HG03442 (cell line): ENCODE results near the gene ARHGEF25.
"Not testable (repeated sequence)": the region's sequence is repeated elsewhere in the genome, so short reads cannot be mapped to it uniquely, and the experiment has no call there.

Experiments used
- ATAC-seq: cut with Tn5 transposase; IDR thresholded peaks from one replicate; pipeline ENCODE4 v1.9.1; 2021; ENCODE audit warnings: mild to moderate bottlenecking, moderate library complexity; ENCODE audit not compliant: unreplicated experiment

The ARHGEF25 gene

DNA sequence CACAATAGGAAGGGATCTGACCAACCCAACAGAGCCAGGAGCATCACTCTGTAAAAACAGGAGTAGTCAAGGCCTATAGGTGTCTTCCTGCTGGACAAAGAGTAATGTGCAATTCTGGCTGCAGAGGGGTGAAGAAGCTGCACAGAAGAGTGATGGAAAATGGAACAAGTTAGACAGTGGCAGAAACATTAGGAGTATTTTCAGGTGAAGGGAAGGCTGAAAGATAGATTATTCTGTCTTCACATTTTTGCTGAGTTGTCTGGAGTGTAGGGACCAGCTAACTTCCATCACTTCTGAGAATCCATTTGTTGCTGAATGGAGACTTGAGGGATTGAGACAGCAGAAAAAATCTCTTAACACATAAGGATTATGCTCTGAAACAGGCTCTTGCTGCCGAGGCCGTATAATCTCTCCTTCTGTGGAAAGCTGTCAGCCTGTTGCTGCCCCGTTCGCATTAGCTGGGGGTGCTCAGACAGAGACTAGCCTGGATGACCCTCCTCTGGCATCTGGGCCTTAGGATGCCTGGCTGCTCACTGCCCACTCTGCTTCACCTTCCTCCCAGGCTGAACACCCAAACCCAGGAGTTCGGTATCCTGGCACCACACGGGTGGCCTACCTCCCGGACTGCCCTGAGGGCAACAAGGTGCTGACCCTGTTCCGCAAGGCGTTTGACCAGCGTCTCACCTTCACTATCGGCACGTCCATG is 3.1 kb upstream of the ARHGEF25 start:
- ATAC-seq, result no peak

DNA sequence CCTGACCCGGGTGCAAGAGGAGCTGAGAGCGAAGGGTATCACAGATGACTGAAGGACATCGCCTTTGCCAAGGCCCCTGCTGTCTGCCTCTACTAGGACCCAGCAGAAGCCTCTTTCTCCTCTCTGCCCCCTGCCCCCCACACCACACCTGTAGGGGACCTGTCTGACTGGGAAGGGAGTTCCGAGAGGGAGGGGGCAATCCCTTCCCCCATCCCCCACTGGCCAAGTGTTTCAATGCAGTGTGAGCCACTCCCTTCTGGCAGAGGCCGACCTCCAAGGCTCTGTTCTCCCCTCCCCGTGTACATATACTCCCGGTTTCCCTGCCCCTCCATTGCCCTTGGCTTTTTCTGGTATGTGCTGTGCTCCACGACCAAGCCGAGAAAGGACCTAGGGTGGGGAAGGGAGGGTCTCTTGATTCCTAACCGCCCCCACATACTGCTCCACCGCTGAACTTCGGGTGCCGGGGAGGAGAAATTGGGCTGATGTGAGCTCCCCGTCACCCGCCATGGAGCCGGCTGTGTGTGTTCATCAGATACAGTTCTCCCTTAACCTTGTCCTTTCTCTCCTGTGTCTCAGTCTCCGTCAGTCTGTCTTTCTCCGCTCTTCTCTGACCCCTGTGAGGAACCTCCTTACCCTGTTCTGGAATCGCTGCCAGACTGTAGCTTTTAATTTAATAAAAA is 2.0 kb upstream of the ARHGEF25 start:
- no peak for ATAC-seq

DNA sequence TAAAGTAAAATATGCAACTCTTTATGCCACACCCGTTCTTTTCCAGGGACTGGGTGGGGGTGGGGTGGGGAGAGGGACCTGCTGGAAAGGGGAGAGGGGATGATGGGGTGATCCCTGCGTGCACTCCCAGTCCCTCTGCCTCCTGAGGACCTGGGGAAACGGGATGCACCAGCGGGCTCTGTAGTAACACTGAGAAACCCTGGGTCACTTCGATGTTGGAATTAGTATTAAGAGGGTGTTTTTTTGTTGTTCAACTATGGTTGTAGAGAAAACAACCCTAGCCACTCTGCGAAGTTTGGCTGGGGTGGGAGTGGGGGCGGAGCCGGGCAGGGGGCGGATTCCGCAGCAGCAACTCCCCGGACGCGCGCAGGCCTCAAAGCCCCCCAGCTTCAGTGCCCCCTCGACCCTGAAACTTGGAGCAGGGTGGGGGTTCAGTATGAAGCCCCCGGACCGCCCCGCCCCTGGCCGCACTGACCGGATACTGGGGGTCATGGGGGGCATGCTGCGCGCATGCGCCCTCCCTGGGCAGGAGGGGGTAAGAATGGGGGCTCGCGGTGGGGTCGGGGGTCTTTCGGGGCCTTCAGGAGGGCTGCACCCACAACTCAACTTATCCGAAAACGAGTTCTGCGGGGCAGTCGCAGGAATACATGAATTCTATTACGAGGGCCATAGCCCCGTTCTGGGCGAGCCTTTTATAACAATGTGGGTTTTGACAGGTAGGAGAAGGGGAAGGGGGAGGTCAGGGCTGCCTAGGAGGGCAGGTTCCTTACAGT is 1.3 kb upstream of the ARHGEF25 start:
- ATAC-seq, result no peak

DNA sequence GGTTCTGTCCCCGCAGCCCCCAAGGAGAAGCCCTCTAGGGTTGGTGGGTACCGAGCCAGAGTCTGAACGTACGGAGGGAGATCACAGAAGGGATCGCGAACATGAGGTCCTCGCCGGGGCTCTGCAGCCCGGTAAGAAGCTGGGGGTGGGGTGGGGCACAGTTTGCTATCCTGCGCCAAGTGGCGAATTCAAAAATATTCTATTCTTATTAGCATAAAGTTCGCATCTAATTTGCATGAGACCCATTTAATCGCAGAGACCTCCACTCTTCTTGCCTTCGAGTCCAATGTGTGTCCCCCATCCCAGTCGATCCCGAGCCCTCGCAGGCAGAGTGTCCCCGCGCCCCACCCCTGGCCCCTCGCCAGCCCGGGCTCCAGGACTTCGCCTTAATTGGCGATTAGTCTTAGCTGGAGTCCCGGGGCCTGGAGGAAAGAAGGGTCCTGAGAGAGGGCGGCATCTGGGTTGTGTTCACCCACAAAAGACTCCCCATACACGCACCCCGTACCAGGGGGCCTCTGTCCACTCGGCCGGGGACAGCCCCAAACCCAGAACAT is 604 bp upstream of the ARHGEF25 start:
- ATAC-seq, result no peak

DNA sequence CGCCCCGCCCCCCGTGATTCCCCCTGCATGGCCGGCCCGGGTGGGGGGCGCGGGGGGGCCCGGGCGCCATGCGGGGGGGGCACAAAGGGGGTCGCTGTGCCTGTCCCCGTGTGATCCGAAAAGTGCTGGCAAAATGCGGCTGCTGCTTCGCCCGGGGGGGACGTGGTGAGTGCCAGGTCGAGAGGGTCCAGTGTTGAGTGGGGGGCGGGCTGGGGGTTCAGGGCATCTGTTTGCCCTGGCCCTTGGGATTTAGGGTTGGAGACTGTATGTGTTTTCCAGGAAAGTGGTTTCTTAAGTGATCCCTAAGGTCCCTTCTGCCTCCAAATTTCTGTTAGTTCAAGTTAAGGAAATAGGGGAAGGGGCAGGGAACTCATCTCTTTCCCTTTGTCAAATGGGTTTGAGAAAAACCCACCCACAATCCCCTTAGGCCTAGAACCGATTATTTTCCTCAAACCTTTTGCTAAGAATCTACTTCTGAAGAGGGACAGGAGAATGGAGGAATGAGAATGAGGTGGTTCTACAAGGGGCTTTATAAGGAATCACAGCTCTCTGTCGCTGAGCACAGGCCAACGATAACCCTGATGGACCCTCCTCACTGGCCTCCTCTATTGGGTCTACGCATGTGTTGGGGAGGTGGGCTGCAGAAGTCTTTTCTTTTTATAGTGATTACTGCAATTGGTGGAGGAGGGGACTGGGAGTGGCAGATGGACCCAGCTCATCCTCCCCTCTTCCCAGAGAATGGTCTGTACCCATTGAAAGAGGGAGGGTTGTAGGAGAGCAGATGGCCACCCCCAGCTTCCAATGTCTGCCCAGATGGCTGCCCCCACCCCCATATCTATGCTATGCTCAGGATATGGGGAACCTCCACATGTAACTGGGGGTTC is 834 bp downstream of the ARHGEF25 start:
- ATAC-seq, result no peak

DNA sequence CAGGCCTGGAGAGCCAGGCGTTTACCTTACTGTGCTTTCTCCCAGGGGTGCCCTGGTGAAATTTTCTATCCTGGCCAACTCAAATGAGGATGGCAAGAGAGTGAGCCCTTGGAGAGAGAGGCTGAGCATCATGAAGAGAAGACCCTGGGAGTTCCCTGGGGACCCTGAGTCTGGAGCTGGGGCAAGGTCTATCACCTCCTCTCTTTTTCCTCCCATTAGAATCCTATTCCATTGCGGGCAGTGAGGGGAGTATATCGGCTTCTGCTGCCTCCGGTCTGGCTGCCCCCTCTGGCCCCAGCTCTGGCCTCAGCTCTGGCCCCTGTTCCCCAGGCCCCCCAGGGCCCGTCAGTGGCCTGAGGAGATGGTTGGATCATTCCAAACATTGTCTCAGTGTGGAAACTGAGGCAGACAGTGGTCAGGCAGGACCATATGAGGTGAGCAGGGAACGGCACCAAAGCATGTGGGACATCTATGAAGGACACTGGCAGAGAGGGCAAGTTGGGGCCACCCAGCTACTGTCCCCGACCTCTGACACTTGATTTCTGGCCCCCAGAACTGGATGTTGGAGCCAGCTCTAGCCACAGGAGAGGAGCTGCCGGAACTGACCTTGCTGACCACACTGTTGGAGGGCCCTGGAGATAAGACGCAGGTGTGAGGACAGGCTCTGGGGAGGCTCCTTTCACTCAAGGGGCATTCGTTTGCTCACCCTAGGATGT is 1.6 kb downstream of the ARHGEF25 start:
- no peak for ATAC-seq

DNA sequence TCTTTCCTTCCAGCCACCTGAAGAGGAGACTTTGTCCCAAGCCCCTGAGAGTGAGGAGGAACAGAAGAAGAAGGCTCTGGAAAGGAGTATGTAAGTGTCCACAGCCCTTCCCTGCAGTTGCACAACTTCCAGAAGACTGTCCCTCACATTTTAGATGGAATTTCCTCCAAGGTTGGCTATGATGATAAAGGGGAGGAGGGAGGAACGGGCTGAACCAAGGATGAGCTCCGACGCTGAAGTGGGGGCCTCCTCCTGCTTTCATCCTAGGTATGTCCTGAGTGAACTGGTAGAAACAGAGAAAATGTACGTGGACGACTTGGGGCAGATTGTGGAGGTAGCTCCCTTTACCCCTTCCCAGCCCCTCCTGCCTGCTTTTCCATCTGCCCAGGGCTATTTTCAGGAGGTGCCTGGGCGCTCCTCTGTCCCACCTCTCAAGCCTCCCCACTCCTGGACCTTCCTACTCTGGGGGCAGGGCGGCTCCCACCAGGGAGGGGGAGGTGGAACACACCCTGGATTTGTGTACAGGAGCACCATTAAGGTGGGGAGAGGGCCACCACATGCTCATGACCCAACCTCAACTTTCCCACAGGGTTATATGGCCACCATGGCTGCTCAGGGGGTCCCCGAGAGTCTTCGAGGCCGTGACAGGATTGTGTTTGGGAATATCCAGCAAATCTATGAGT is 2.3 kb downstream of the ARHGEF25 start:
- ATAC-seq, result no peak

DNA sequence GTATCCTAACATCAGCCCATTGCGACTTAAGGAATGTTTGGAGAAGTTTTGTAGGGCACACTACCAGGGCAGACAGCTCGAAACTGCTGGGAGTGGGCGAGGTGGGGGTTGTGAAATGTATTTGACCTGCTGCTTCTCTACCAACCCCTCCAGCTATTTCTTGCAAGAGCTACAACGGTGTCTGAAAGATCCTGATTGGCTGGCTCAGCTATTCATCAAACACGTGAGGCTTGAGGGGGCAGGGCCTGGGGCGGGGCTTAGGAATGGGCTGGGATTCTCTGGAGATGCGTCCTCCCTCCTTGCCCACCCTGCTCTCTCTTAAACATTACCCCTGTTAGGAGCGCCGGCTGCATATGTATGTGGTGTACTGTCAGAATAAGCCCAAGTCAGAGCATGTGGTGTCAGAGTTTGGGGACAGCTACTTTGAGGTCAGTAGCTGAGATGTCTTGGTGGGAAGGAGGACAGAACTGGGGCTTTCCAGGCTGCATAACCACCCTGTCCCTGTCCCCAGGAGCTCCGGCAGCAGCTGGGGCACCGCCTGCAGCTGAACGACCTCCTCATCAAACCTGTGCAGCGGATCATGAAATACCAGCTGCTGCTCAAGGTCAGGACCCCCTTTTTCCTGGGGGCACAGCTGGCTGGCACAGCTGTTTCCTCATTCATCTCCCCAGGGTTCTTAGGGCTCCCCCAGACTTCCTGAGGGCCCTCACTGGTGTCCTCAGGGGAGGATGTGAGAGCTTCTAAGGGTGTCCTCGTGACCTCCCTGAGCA is 3.1 kb downstream of the ARHGEF25 start:
- ATAC-seq, result peak; percentile 56

DNA sequence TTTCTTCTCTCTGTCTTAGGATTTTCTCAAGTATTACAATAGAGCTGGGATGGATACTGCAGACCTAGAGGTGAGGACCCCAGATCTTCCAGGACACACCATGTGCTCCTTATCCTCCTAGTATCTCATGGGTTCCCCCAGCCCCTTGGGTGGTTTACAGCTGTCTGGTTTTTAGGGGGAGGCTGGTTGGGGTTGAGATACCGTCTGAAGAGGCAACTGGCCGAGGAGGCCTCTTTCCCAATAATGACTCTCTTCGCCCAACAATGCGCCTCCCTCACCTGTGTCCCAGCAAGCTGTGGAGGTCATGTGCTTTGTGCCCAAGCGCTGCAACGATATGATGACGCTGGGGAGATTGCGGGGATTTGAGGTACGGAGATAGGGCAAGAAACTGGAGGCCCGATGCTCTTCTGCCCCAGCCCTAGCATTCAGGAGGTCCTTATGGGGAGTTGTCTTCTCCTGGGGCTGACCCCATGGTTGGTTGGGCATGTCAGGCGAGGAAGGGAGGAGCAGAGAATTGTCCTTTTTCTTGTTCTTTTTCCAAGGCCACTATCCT is 3.8 kb downstream of the ARHGEF25 start:
- no peak for ATAC-seq

DNA sequence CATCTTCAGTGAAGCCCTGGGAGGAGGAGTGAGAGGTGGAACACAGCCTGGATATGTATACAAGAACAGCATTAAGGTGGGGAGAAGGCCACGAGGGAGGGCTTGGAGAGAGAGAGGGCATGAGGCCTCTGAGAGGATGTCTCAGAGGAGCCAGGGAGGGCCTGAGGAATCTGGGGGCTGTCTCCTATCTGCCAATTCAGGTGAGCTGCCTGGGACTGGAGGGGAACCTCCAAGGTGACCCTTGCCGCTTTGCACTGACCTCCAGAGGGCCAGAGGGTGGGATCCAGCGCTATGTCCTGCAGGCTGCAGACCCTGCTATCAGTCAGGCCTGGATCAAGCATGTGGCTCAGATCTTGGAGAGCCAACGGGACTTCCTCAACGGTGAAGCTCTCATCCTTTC is 4.4 kb downstream of the ARHGEF25 start:
- ATAC-seq, result no peak

DNA sequence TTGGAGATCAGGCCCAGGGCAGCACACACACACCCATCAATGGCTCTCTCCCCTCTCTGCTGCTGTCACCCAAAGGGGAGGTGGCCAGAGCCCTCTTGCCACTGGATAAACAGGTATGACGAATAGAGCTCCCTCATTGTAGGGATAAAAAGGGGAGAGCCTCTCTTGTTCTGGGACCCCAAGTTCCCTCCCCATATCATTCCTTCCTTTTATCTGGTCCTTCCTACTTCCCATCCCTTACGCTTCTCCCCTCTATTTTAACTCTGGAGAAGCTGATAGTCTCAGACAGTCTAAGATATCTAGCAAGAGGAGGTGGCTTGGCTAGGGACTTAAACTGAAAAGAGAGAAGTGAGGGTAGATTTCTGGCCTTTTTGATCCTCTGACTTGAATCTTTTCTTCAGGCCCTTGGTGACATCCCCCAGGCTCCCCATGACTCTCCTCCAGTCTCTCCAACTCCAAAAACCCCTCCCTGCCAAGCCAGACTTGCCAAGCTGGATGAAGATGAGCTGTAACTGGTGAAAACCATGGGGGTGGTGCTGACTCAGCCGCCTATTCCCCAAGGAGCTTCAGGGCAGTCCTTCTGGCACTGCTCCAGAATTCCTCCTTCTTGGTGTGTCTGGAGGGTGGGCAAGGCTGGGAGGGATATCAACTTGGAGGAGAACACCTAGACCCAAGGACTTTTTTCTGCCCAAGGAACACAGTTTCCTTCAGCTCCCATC is 5.3 kb downstream of the ARHGEF25 start:
- ATAC-seq, result no peak

DNA sequence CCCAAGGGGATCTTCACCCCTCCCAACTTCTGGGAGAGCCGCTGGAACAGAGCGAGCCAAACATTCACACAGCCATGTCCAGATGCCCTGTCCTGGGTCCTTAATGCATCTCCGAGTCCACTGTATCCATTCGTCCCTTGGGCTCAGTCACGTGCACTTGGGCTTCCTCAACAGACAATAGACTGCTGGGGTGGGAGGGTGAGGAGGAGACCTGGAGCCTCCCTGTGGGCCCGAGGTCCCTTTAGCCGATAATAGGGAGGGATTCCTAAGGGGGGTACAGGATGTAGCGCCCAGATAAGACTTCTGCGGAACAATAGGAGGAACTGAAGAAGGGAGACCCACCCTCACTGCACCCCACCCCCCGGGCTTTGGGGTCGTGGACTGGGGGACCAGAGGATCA is 6.7 kb downstream of the ARHGEF25 start:
- ATAC-seq, result no peak

DNA sequence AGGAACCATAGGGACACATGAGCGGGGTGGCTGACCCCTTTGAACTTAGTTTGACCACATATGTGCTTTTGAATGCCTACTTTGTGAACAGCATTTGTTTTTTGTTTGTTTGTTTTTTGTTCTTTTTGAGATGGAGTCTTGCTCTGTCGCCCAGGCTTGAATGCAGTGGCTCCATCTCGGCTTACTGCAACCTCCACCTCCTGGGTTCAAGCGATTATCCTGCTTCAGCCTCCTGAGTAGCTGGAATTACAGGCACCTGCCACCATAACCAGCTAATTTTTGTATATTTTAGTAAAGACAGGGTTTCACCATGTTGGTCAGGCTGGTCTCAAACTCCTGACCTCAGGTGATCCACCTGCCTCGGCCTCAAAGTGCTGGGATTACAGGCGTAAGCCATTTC is 7.2 kb downstream of the ARHGEF25 start:
- not testable (repeated sequence) for ATAC-seq

DNA sequence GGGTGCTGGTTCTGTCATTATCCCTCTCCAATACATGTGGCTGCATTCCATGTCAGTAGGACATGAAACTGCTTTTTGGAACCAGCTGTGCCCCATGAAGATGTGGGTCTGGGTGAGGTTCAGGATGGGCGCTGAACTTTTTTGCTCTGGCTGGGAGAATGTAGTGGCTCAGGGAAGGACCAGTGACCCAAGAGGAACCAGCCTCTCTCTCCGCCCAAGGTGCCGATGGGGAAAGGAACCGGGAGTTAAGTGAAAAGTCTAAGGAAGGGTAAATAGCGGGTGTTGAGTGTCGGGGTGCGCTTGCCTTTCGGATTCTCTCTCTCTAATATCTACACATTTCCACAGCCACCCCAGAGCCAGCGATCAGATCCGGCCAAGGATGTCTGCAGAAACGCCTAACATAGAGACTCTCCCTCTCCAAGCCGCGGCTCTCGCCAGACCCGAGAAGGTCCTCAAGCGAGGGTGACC is 7.8 kb downstream of the ARHGEF25 start:
- no peak for ATAC-seq

DNA sequence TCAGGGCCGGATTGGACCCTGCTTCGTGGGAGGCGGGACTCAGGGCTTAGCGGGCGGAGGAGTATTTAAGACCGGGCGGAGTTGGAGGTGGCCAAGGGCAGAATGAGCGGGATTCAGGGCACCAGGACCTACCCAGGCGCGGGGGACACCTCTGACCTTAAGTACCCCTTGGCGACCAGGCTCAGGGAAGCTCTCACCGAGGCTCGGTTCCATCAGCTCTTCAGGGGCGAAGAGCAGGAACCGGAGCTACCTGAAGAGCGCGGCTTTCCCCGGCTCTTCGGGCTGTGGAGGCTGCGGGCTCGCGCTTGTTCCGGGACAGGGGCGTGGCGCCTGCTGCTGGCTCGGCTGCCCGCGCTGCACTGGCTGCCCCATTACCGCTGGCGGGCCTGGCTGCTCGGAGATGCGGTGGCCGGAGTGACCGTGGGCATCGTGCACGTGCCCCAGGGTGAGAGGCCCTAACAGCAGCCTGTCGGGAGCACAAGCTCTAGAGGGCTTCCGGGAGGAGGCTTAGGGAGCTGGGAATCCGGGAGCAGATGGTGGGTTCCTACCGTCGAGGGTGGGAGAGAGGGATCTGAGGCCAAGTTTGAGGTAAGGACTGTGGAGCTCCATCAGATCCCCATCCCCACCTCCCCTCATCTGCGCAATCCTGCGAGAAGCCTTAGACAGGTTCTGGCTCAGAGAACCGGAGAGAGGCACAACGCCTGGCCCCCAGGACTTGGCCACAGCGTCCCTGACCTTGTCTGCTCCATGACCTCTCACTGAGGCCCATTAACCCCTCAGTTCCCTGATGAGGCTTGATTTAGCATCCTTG is 8.4 kb downstream of the ARHGEF25 start:
- no peak for ATAC-seq

DNA sequence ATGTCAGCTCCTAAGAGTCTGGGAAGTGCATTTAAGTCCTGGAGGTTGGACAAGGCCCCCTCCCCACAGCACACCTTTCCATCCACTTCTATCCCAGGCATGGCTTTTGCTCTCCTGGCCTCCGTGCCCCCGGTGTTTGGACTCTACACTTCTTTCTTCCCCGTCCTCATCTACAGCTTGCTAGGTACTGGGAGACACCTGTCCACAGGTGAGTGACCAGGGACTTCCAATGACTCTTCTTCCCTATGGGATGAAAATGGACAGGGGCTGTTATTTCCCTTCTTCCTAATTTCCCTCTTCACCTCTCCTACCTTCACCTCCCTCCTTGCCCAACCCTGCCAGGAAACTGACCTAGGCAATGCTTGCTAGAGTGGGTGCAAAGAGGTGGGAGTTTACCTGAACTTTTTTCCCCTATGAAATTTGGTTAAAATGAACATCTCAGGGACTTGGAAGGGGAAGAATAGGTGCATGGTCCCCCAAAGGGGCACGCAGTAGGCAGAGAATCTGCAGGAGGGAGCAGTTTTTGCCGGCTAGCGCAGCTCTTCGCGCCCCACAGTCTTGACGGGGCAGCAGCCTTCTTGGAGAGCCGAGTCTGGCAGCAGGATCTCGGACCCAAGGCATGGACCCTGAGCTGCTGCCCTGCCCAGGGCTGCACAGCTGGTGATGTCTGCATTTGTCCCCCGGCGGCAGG is 9.2 kb downstream of the ARHGEF25 start:
- ATAC-seq, result no peak
